OCI-LY7 (cell line): ENCODE data around the gene NAALADL2. TPM values are rescaled to one million over a fixed set of nuclear protein-coding genes. Genes with fewer than 3 reads are reported as not detected.

Experiments used
- BruUV-seq: library from RNA; stranded (reverse); fragments of 400-500 nt; replicated peaks from 2 replicates; lab custom pipeline; 2021; lab: Mats Ljungman, UMichigan
- CTCF ChIA-PET: fragments of 300-600 bp; sonication (Branson Sonifier 250); formaldehyde crosslinking; loops from one replicate; lab custom pipeline; 2022; ENCODE audit warnings: antibody characterized with exemption; ENCODE audit not compliant: unreplicated experiment; lab: Charles Lee
- POLR2A ChIA-PET: fragments of 300-600 bp; sonication (Branson Sonifier 250); formaldehyde crosslinking; loops from one replicate; lab custom pipeline; 2022; ENCODE audit warnings: antibody characterized with exemption; lab: Charles Lee
- DNase-seq: peaks from one replicate; pipeline ENCODE4 v3.0.0-alpha.2; 2015; ENCODE audit warnings: low spot score
- H2AFZ ChIP-seq: fragments of 200-600 bp; sonication (generic), shearing (Covaris generic); 2 replicates; pipeline ENCODE4 v1.6.1; 2014; ENCODE audit warnings: mild to moderate bottlenecking, antibody characterized with exemption, low read length, moderate library complexity
- H3K27ac ChIP-seq: fragments of 200-600 bp; sonication (generic); 2 replicates; pipeline ENCODE4 v1.5.1; 2014; ENCODE audit warnings: mixed run types, low read depth, mild to moderate bottlenecking, moderate library complexity, low read length, inconsistent platforms; ENCODE audit not compliant: poor library complexity, severe bottlenecking
- H3K36me3 ChIP-seq: fragments of 200-600 bp; sonication (generic); 2 replicates; pipeline ENCODE4 v1.6.1; 2014; ENCODE audit warnings: mild to moderate bottlenecking, antibody characterized with exemption, low read length, moderate library complexity, mixed read lengths; ENCODE audit not compliant: insufficient read depth
- H3K4me1 ChIP-seq: fragments of 200-600 bp; sonication (generic); 2 replicates; pipeline ENCODE4 v1.5.1; 2014; ENCODE audit warnings: mild to moderate bottlenecking, low read length; ENCODE audit not compliant: insufficient read depth, poor library complexity, severe bottlenecking
- H3K4me2 ChIP-seq: fragments of 200-600 bp; sonication (generic); 2 replicates; pipeline ENCODE4 v1.6.1; 2014; ENCODE audit warnings: mild to moderate bottlenecking, low read length
- H3K4me3 ChIP-seq: fragments of 200-600 bp; sonication (generic); 2 replicates; pipeline ENCODE4 v1.5.1; 2014; ENCODE audit warnings: mild to moderate bottlenecking, low read depth, low read length; ENCODE audit not compliant: poor library complexity, severe bottlenecking
- H3K79me2 ChIP-seq: fragments of 200-600 bp; sonication (generic); 2 replicates; pipeline ENCODE4 v1.6.1; 2016; ENCODE audit warnings: low read depth, mild to moderate bottlenecking, low read length, moderate library complexity, mixed read lengths; ENCODE audit not compliant: insufficient read depth
- H3K9me2 ChIP-seq: fragments of 200-600 bp; sonication (generic); 2 replicates; pipeline ENCODE4 v1.6.1; 2016; ENCODE audit warnings: mild to moderate bottlenecking, low read length, mixed read lengths; ENCODE audit not compliant: insufficient read depth
- H3K9me3 ChIP-seq: fragments of 200-600 bp; sonication (generic); 2 replicates; pipeline ENCODE4 v1.6.1; 2014; ENCODE audit warnings: mild to moderate bottlenecking, mixed run types, low read length, mixed read lengths
- H4K20me1 ChIP-seq: fragments of 200-600 bp; sonication (generic); 2 replicates; pipeline ENCODE4 v1.6.1; 2014; ENCODE audit warnings: mild to moderate bottlenecking, antibody characterized with exemption, low read length, moderate library complexity, mixed read lengths; ENCODE audit not compliant: insufficient read depth
- EZH2phosphoT487 ChIP-seq: fragments of 200-600 bp; sonication (generic); IDR thresholded peaks from 2 replicates; pipeline ENCODE4 v1.6.1; 2018; ENCODE audit warnings: low read depth, borderline replicate concordance, mild to moderate bottlenecking, mixed run types, antibody characterized with exemption, low read length, moderate library complexity, mixed read lengths
- intact Hi-C: fragments of 100-400 bp; cut with micrococcal nuclease; formaldehyde crosslinking; loops from one replicate; pipeline ENCODE4 v1.10.0; 2022; ENCODE audit not compliant: unreplicated experiment
- total RNA-seq, 2 experiments: library from RNA; depleted of rRNA in 1 of 2; stranded (reverse); fragments of >200 nt in 1 of 2; shearing (Covaris generic) in 1 of 2; gene quantifications; 2 replicates each; pipeline ENCODE4 v1.2.3, GENCODE V29; 2014 to 2022
- TF ChIP-seq, protein P1 (sequence below): fragments of 200-600 bp; sonication (generic); conservative IDR thresholded peaks from 2 replicates; pipeline ENCODE4 v1.5.1; 2014; ENCODE audit warnings: mild to moderate bottlenecking, antibody characterized with exemption, low read length, moderate library complexity, mixed read lengths

The NAALADL2 gene
- total RNA-seq, 2 experiments from 2014 or later: 0.25 to 0.70 TPM

DNA sequence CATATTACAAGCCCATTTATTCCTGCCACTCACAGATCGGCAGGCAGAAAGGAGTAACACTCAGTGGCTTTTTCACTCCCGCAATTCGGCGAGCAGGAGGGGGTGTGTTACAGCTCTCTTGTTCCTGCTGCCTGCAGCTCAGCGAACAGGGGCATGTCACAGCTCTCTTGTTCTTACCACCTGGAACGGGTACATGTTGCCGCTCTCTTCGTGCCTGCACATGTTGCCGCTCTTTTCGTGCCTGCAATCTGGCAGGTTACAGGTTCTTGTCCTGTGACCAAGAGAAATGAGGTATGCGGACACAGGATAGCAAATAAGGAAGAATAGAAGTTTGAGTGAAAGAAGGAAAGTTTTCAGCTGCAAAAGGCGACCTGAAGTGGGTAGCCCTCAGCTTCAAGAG is 761.4 kb downstream of the NAALADL2 start:
- POLR2A ChIA-PET: no interaction called here
- H3K4me2 ChIP-seq: no peak overlapping the region
- H3K9me3 ChIP-seq: no peaks in the 10 kb centered on the region
- H2AFZ ChIP-seq: no peak overlapping the region
- H4K20me1 ChIP-seq: no peaks in the 10 kb centered on the region
- H3K9me2 ChIP-seq: no peaks in the 10 kb centered on the region
- CTCF ChIA-PET: no interaction called here
- TF ChIP-seq, protein P1, sequence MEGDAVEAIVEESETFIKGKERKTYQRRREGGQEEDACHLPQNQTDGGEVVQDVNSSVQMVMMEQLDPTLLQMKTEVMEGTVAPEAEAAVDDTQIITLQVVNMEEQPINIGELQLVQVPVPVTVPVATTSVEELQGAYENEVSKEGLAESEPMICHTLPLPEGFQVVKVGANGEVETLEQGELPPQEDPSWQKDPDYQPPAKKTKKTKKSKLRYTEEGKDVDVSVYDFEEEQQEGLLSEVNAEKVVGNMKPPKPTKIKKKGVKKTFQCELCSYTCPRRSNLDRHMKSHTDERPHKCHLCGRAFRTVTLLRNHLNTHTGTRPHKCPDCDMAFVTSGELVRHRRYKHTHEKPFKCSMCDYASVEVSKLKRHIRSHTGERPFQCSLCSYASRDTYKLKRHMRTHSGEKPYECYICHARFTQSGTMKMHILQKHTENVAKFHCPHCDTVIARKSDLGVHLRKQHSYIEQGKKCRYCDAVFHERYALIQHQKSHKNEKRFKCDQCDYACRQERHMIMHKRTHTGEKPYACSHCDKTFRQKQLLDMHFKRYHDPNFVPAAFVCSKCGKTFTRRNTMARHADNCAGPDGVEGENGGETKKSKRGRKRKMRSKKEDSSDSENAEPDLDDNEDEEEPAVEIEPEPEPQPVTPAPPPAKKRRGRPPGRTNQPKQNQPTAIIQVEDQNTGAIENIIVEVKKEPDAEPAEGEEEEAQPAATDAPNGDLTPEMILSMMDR: no peak
- TF ChIP-seq EZH2phosphoT487: no peak
- no peaks in the 10 kb centered on the region for H3K79me2 ChIP-seq
- intact Hi-C loops: no loop called here
- DNase-seq: no peak
- H3K27ac ChIP-seq: no peak overlapping the region
- no TSS peak for BruUV-seq
- H3K4me1 ChIP-seq: no peaks in the 10 kb centered on the region
- no peaks in the 10 kb centered on the region for H3K36me3 ChIP-seq
- H3K4me3 ChIP-seq: no peak overlapping the region

DNA sequence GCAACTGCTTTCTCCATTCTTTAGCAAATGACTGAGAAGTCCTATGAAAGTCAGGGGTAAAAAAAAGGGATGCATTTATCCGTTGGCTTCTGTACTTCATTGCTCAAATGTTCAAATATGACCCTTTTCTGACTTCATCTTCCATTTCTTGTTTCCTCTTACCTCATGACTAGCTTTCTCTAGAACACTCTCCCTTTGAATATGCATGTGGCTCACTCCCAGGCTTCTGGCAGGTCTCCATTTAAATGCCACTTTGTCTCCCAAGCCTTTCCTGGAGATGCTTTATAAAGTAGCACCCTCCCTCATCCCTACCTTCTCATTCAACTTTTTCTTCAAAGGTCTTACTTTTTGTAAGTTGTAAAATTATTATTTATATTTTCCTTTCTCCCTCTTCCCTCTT is 781.8 kb downstream of the NAALADL2 start:
- no TSS peak for BruUV-seq
- no peak for DNase-seq
- intact Hi-C loops: no loop called here
- TF ChIP-seq, protein P1: no peak
- TF ChIP-seq EZH2phosphoT487: no peak
- Histone ChIP-seq H3K4me3 (no peak overlapping the region), H3K27ac (no peak overlapping the region), H2AFZ (no peak overlapping the region), H3K9me3 (no peaks in the 10 kb centered on the region), H3K4me1 (no peaks in the 10 kb centered on the region), H3K4me2 (no peak overlapping the region), H4K20me1 (no peaks in the 10 kb centered on the region), H3K9me2 (no peaks in the 10 kb centered on the region), H3K79me2 (no peaks in the 10 kb centered on the region), H3K36me3 (no peaks in the 10 kb centered on the region)
- ChIA-PET CTCF (no interaction called here), POLR2A (no interaction called here)

DNA sequence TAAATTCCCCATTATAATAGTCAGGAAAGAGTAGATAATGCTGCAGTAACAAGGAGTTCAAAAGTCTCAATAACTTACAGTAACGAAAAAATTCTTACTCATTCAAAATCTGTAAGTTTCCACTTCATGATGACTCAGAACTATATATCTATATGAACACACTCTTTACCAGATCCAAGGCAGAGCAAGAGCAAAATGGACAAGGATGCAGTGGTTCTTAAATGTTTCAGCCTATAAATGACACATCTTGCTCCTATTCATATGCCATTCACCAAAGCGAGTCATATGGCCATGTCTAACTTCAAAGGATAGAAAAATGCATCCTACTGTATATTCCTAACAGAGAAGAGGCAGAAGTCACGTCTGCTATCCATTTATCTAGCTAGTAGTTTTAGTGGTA is 787.7 kb downstream of the NAALADL2 start:
- intact Hi-C loops: no loop called here
- H3K36me3 ChIP-seq: no peaks in the 10 kb centered on the region
- no peaks in the 10 kb centered on the region for H3K4me1 ChIP-seq
- H2AFZ ChIP-seq: no peak overlapping the region
- ChIA-PET POLR2A (interaction anchor here (0.5 kb wide), 1 partner anchor 985 kb away, joined by 6 read pairs; no protein-coding TSS in a partner anchor), CTCF (no interaction called here)
- H3K79me2 ChIP-seq: no peaks in the 10 kb centered on the region
- H3K9me3 ChIP-seq: no peaks in the 10 kb centered on the region
- BruUV-seq: no TSS peak
- DNase-seq: no peak
- H4K20me1 ChIP-seq: no peaks in the 10 kb centered on the region
- H3K27ac ChIP-seq: no peak overlapping the region
- no peaks in the 10 kb centered on the region for H3K9me2 ChIP-seq
- no peak overlapping the region for H3K4me2 ChIP-seq
- no peak for TF ChIP-seq EZH2phosphoT487
- TF ChIP-seq, protein P1: no peak
- no peak overlapping the region for H3K4me3 ChIP-seq
